GM23338 (cell line): Measurements from ENCODE around the gene ATG4B. TPM values are rescaled to one million over a fixed set of nuclear protein-coding genes. Genes with fewer than 3 reads are reported as not detected.

Experiments used
- ATAC-seq: fragments of 200-7000 bp; cut with Tn5 transposase; 3 replicates; pipeline ENCODE4 v1.9.1; 2020
- DNase-seq: peaks from one replicate; pipeline ENCODE4 v3.0.0-alpha.2; 2015; ENCODE audit warnings: low spot score
- H2AFZ ChIP-seq: fragments of 200-600 bp; sonication (generic); 2 replicates; pipeline ENCODE4 v1.8.0; 2016; ENCODE audit warnings: antibody characterized with exemption, mild to moderate bottlenecking, moderate library complexity
- H3F3A ChIP-seq: fragments of 200-600 bp; sonication (generic); replicated peaks from 2 replicates; pipeline ENCODE4 v1.8.0; 2017; ENCODE audit warnings: antibody characterized with exemption, mixed run types, low read depth
- H3K27ac ChIP-seq: fragments of 200-600 bp; sonication (generic); 2 replicates; pipeline ENCODE4 v1.6.1; 2016; ENCODE audit warnings: low read depth
- H3K27me3 ChIP-seq: fragments of 200-600 bp; sonication (generic); 2 replicates; pipeline ENCODE4 v1.8.0; 2016; ENCODE audit warnings: mild to moderate bottlenecking, mixed run types, moderate library complexity; ENCODE audit not compliant: insufficient read depth
- H3K36me3 ChIP-seq: fragments of 200-600 bp; sonication (generic); 2 replicates; pipeline ENCODE4 v1.8.0; 2016; ENCODE audit warnings: mild to moderate bottlenecking; ENCODE audit not compliant: insufficient read depth
- H3K4me1 ChIP-seq: fragments of 200-600 bp; sonication (generic); 2 replicates; pipeline ENCODE4 v1.8.0; 2016; ENCODE audit warnings: mild to moderate bottlenecking, moderate library complexity; ENCODE audit not compliant: insufficient read depth
- H3K4me2 ChIP-seq: fragments of 200-600 bp; sonication (generic); 2 replicates; pipeline ENCODE4 v1.7.1; 2017; ENCODE audit warnings: mixed run types
- H3K4me3 ChIP-seq: fragments of 200-600 bp; sonication (generic); 2 replicates; pipeline ENCODE4 v1.6.1; 2016; ENCODE audit warnings: mixed run types
- H3K79me2 ChIP-seq: fragments of 200-600 bp; sonication (generic); replicated peaks from 2 replicates; pipeline ENCODE4 v1.8.0; 2017; ENCODE audit warnings: mild to moderate bottlenecking; ENCODE audit not compliant: insufficient read depth
- H3K9me2 ChIP-seq: fragments of 200-600 bp; sonication (generic); 2 replicates; pipeline ENCODE4 v1.8.0; 2017; ENCODE audit not compliant: insufficient read depth
- H4K20me1 ChIP-seq: fragments of 200-600 bp; sonication (generic); replicated peaks from 2 replicates; pipeline ENCODE4 v1.8.0; 2017; ENCODE audit warnings: mild to moderate bottlenecking; ENCODE audit not compliant: insufficient read depth
- H3K27ac Mint-ChIP-seq: 2 replicates; pipeline ENCODE4 v1.8.0; 2020; ENCODE audit warnings: inconsistent platforms, mild to moderate bottlenecking, moderate library complexity, mixed read lengths
- H3K27me3 Mint-ChIP-seq: 3 replicates; pipeline ENCODE4 v1.8.0; 2022; ENCODE audit warnings: low read depth, mild to moderate bottlenecking, moderate library complexity, mixed read lengths, inconsistent platforms; ENCODE audit not compliant: insufficient read depth, poor library complexity
- H3K36me3 Mint-ChIP-seq: 3 replicates; pipeline ENCODE4 v1.8.0; 2021; ENCODE audit warnings: low read depth, mild to moderate bottlenecking, inconsistent platforms, moderate library complexity, mixed read lengths
- H3K4me1 Mint-ChIP-seq: 3 replicates; pipeline ENCODE4 v1.8.0; 2020; ENCODE audit warnings: mild to moderate bottlenecking, inconsistent platforms, mixed read lengths
- H3K4me3 Mint-ChIP-seq: 3 replicates; pipeline ENCODE4 v1.8.0; 2021; ENCODE audit warnings: moderate library complexity, mild to moderate bottlenecking, inconsistent platforms, mixed read lengths
- H3K9me3 Mint-ChIP-seq: 3 replicates; pipeline ENCODE4 v1.8.0; 2020; ENCODE audit warnings: moderate library complexity, mild to moderate bottlenecking, inconsistent platforms, mixed read lengths
- CREB1 ChIP-seq: fragments of 250-450 bp; sonication (Bioruptor Pico); IDR thresholded peaks from 2 replicates; pipeline ENCODE4 v1.5.0; 2020; ENCODE audit warnings: low read depth, mild to moderate bottlenecking, moderate library complexity
- CTCF ChIP-seq, 2 experiments: fragments of 200-600 bp in 1 of 2; sonication (generic) in 1 of 2; conservative IDR thresholded peaks; 2 replicates each; pipeline versions ENCODE4 v1.5.1 to v1.6.1; 2016 to 2017; ENCODE audit warnings: antibody characterized with exemption in 2 of 2, low read depth in 2 of 2, mild to moderate bottlenecking in 2 of 2, moderate library complexity in 1 of 2
- EZH2phosphoT487 ChIP-seq: fragments of 200-600 bp; sonication (generic); IDR thresholded peaks from one replicate; pipeline ENCODE4 v1.8.1; 2018; ENCODE audit warnings: antibody characterized with exemption; ENCODE audit not compliant: unreplicated experiment
- POLR2AphosphoS5 ChIP-seq: IDR thresholded peaks from 2 replicates; pipeline ENCODE4 v1.6.1; 2016; ENCODE audit warnings: antibody characterized with exemption, low read depth
- ZNF462 ChIP-seq: fragments of 250-450 bp; sonication (Bioruptor Pico); IDR thresholded peaks from 2 replicates; pipeline ENCODE4 v1.5.0; 2020; ENCODE audit warnings: mild to moderate bottlenecking, moderate library complexity
- polyA plus RNA-seq: library from polyadenylated mRNA; unstranded; fragments of >200 nt; fragmentation: Nextera tagmentation; extraction: Ambion mirVana; gene quantifications from 2 replicates; pipeline ENCODE4 v1.2.1, GENCODE V29; 2016
- total RNA-seq: library from RNA; depleted of rRNA; stranded (reverse); fragments of >200 nt; shearing (Covaris generic); gene quantifications from 2 replicates; pipeline ENCODE4 v1.2.3, GENCODE V29; 2014

The ATG4B gene
- total and polyA plus RNA-seq, 2 experiments from 2014 or later = 102 to 104 TPM

DNA sequence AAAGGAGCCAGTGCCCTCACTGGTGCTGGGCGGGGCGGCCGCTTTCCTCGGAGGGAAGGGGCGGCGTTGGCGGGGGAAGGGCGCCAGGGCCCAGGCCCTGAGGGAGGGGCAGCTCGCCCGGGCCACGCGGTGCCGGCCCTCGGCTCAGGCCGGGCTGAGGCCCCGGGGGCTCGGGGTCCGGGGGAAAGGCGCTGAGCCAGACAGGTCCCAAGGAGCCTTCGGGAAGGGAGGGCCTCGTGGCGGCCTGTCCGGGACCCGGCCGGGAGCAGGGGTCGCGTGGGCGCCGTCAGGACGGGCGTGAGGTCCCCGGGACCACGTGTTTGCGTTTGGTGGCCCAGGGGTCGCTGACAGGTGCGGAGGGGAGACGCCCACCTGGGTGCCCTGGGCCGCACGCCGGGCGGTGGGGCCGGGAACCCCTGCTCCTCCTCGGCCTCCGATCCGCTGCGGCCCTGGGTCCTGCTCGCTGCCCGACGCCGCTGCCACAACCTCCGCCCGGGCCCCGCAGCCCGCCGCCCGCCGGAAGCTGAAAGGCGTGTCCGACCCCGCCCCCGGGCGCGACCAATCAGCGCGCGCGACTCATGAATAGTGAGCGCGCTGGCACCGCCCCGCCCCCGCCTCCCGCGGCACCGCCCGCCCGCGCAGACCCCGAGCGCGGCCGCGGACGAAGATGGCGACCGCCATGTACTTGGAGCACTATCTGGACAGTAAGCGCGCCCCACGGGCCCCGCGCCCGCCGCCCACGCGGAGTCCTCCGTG lies 64.1 kb downstream of the ATG4B start, which contains the start of gene ING5 (continued):
- TF ChIP-seq POLR2AphosphoS5 (peak; percentile 63), EZH2phosphoT487 (no peak)

DNA sequence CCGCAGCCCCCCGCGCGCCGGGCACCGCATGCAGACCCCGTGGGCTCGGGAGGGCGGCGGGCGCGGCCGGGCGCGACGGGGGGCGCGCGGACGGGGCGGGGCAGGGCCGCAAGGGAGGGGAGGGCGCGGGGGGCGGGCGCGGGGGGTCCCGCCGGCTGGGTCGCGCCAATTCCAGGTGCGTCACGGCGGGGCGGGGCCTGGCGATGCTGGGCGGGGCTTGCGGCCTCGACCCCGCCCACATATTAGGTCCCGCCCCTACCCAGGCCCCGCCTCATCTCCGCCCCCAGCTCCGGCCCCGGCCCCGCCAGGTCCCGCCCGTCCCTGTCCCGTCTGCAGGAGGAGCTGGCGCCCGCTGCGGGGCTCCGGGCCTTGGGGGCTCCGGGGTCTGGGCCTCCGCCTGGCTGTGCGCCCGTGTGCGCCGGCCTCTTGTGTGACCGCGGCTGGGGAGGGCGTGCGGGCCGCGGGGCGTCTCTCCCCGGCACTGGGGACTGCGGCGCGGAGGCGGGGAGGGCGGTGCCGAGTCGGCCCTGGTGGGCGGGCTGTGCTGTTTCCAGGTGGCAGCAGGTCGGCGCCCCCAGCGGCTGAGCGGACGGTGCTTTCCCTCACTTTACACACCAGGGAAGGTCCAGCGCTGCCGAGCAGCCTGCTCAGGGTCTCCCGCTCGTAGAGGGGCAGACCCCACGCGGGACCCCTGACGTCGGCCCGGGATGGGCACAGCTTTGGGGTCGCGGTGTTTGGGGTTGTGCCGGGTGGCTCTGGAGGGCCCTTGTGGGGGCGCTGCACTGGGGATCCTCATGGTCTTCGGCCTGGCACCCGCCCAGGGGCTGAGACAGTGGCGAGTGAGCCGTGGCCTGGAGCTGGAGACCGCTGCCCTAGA lies 64.9 kb downstream of the ATG4B start:
- no peaks in the 10 kb centered on the region for H3F3A ChIP-seq
- H3K4me3 ChIP-seq = peak overlapping the region; percentile 92
- H3K27me3 ChIP-seq = no peaks in the 10 kb centered on the region
- Mint-ChIP-seq H3K4me3 (peak overlapping the region; percentile 89), H3K4me1 (peaks cover 13% of the 10 kb centered on the region), H3K36me3 (peaks cover 50% of the 10 kb centered on the region), H3K27me3 (peaks cover 19% of the 10 kb centered on the region), H3K27ac (peak overlapping the region; percentile 80; the same call in 1 of the 2 replicates), H3K9me3 (no peaks in the 10 kb centered on the region; the same call in 2 of the 3 replicates)
- H3K4me2 ChIP-seq = peak overlapping the region; percentile 90
- H3K79me2 ChIP-seq = peaks cover 28% of the 10 kb centered on the region
- no peak overlapping the region for H2AFZ ChIP-seq
- peaks cover 7% of the 10 kb centered on the region for H3K4me1 ChIP-seq
- no peaks in the 10 kb centered on the region for H3K9me2 ChIP-seq
- peak; percentile 79 for ATAC-seq
- H3K27ac ChIP-seq = no peak overlapping the region
- DNase-seq = peak; percentile 92
- peaks cover 2% of the 10 kb centered on the region for H4K20me1 ChIP-seq
- peak; percentile 50 for TF ChIP-seq POLR2AphosphoS5
- no peak for TF ChIP-seq ZNF462
- TF ChIP-seq CREB1 (CRISPR knock-in tag) = 0 out of 2 replicates have a peak, but pooled peaks have one; percentile 3
- peak; percentile 49 to 61 for TF ChIP-seq CTCF (conservative IDR thresholded peaks at IDR 0.05; ENCODE audit: low read depth in 2 of 2)
- peaks cover 18% of the 10 kb centered on the region for H3K36me3 ChIP-seq
